SK-N-SH treated with all-trans-retinoic acid at 6 μM for 48 hours (cell line): ENCODE data around the gene IER3.
A peak's percentile ranks its signal among the peaks of the same experiment; 100 is the strongest.

ENCODE experiments used
- ATAC-seq: fragments of 200-7000 bp; cut with Tn5 transposase; 3 replicates; pipeline ENCODE4 v1.9.1; 2020; ENCODE audit warnings: mild to moderate bottlenecking, moderate library complexity
- ARNTL ChIP-seq: fragments of 450-650 bp; formaldehyde crosslinking; IDR thresholded peaks from 2 replicates; pipeline ENCODE4 v1.5.0; 2020; ENCODE audit warnings: low read depth, mild to moderate bottlenecking, moderate library complexity, borderline replicate concordance
- BACH2 ChIP-seq: fragments of 250-450 bp; sonication (Bioruptor Pico); IDR thresholded peaks from 2 replicates; pipeline ENCODE4 v1.9.0; 2021; ENCODE audit warnings: mild to moderate bottlenecking, borderline replicate concordance
- CREB5 ChIP-seq: fragments of 250-450 bp; sonication (Bioruptor Pico); IDR thresholded peaks from 2 replicates; pipeline ENCODE4 v1.5.1; 2020; ENCODE audit warnings: low read depth, mild to moderate bottlenecking, moderate library complexity
- CSDC2 ChIP-seq: fragments of 250-450 bp; sonication (Bioruptor Pico); IDR thresholded peaks from 2 replicates; pipeline ENCODE4 v1.5.0; 2020; ENCODE audit warnings: mild to moderate bottlenecking, moderate library complexity
- CSRNP3 ChIP-seq: fragments of 250-450 bp; sonication (Bioruptor Pico); IDR thresholded peaks from 2 replicates; pipeline ENCODE4 v1.5.1; 2021; ENCODE audit warnings: mild to moderate bottlenecking, moderate library complexity
- ESRRG ChIP-seq: fragments of 250-450 bp; sonication (Bioruptor Pico); IDR thresholded peaks from 2 replicates; pipeline ENCODE4 v1.6.1; 2021; ENCODE audit warnings: mild to moderate bottlenecking
- GLIS3 ChIP-seq: fragments of 250-450 bp; sonication (Bioruptor Pico); IDR thresholded peaks from 2 replicates; pipeline ENCODE4 v1.5.0; 2020; ENCODE audit warnings: mild to moderate bottlenecking, moderate library complexity
- ISL1 ChIP-seq: fragments of 250-450 bp; sonication (Bioruptor Pico); IDR thresholded peaks from 2 replicates; pipeline ENCODE4 v2.1.2; 2022; ENCODE audit warnings: mild to moderate bottlenecking, moderate library complexity
- OSR1 ChIP-seq: fragments of 250-450 bp; sonication (Bioruptor Pico); IDR thresholded peaks from 2 replicates; pipeline ENCODE4 v1.8.0; 2022; ENCODE audit warnings: moderate library complexity, mild to moderate bottlenecking, inconsistent platforms
- POU6F1 ChIP-seq: fragments of 250-450 bp; sonication (Bioruptor Pico); IDR thresholded peaks from 2 replicates; pipeline ENCODE4 v1.8.0; 2021; ENCODE audit warnings: low read depth, mild to moderate bottlenecking, moderate library complexity, borderline replicate concordance
- PPARA ChIP-seq: fragments of 250-450 bp; sonication (Bioruptor Pico); IDR thresholded peaks from 2 replicates; pipeline ENCODE4 v1.5.0; 2020; ENCODE audit warnings: mild to moderate bottlenecking, borderline replicate concordance
- RARB ChIP-seq: fragments of 250-450 bp; sonication (Bioruptor Pico); IDR thresholded peaks from 2 replicates; pipeline ENCODE4 v1.8.0; 2021; ENCODE audit warnings: mild to moderate bottlenecking, moderate library complexity
- SNAI2 ChIP-seq: fragments of 250-450 bp; sonication (Bioruptor Pico); IDR thresholded peaks from 2 replicates; pipeline ENCODE4 v1.5.0; 2020; ENCODE audit warnings: mild to moderate bottlenecking, moderate library complexity
- TCF4 ChIP-seq: fragments of 250-450 bp; sonication (Bioruptor Pico); IDR thresholded peaks from 2 replicates; pipeline ENCODE4 v1.8.0; 2021; ENCODE audit warnings: mild to moderate bottlenecking, moderate library complexity, borderline replicate concordance
- TOX ChIP-seq: fragments of 250-450 bp; sonication (Bioruptor Pico); IDR thresholded peaks from 2 replicates; pipeline ENCODE4 v1.8.0; 2021; ENCODE audit warnings: mild to moderate bottlenecking, moderate library complexity, borderline replicate concordance
- TSHZ2 ChIP-seq: fragments of 250-450 bp; sonication (Bioruptor Pico); IDR thresholded peaks from 2 replicates; pipeline ENCODE4 v1.5.0; 2020; ENCODE audit warnings: mild to moderate bottlenecking, moderate library complexity
- ZC3H10 ChIP-seq: fragments of 250-450 bp; sonication (Bioruptor Pico); IDR thresholded peaks from 2 replicates; pipeline ENCODE4 v1.5.1; 2021; ENCODE audit warnings: mild to moderate bottlenecking, moderate library complexity
- ZFP3 ChIP-seq: fragments of 250-450 bp; sonication (Bioruptor Pico); IDR thresholded peaks from 2 replicates; pipeline ENCODE4 v1.5.0; 2020; ENCODE audit warnings: mild to moderate bottlenecking, moderate library complexity
- ZFP30 ChIP-seq: fragments of 450-650 bp; formaldehyde crosslinking; IDR thresholded peaks from 2 replicates; pipeline ENCODE4 v1.5.0; 2022; ENCODE audit warnings: mild to moderate bottlenecking, moderate library complexity
- ZNF565 ChIP-seq: fragments of 450-650 bp; formaldehyde crosslinking; conservative IDR thresholded peaks from 2 replicates; pipeline ENCODE4 v1.5.0; 2020; ENCODE audit warnings: low read depth, mild to moderate bottlenecking, moderate library complexity
- ZNF70 ChIP-seq: fragments of 450-650 bp; formaldehyde crosslinking; IDR thresholded peaks from 2 replicates; pipeline ENCODE4 v1.5.0; 2020; ENCODE audit warnings: mild to moderate bottlenecking, moderate library complexity
- ZNF8 ChIP-seq: fragments of 450-650 bp; formaldehyde crosslinking; IDR thresholded peaks from 2 replicates; pipeline ENCODE4 v1.5.0; 2020; ENCODE audit warnings: mild to moderate bottlenecking, moderate library complexity

IER3 gene

GRCh38 chr6:30780642-30780920, 36.2 kb upstream of the IER3 start:
- ATAC-seq = no peak
- TF ChIP-seq TCF4 (CRISPR knock-in tag) (no peak), OSR1 (CRISPR knock-in tag) (no peak), ZFP30 (CRISPR knock-in tag) (no peak), ZFP3 (CRISPR knock-in tag) (0 out of 2 replicates have a peak, but pooled peaks have one; percentile 56), CSDC2 (CRISPR knock-in tag) (no peak)
- TF ChIP-seq, all 23 proteins: peak for 1

- ATAC-seq = no peak
- TF ChIP-seq TCF4 (CRISPR knock-in tag) = no peak
Observed at GRCh38 chr6:30779850-30780641, 35.7 kb upstream of the IER3 start.

- TF ChIP-seq BACH2 (no peak), RARB (CRISPR knock-in tag) (no peak), POU6F1 (no peak), SNAI2 (CRISPR knock-in tag) (no peak), GLIS3 (no peak), TSHZ2 (CRISPR knock-in tag) (no peak), ZNF8 (CRISPR knock-in tag) (no peak), ARNTL (no peak), ZFP3 (CRISPR knock-in tag) (no peak), ZNF70 (CRISPR knock-in tag) (no peak), OSR1 (CRISPR knock-in tag) (no peak), ZC3H10 (CRISPR knock-in tag) (no peak), ZNF565 (CRISPR knock-in tag) (no peak), CSRNP3 (no peak), ZFP30 (CRISPR knock-in tag) (no peak), ESRRG (CRISPR knock-in tag) (no peak), PPARA (CRISPR knock-in tag) (no peak)
- ATAC-seq = no peak
Observed at GRCh38 chr6:30778001-30778635, 33.8 kb upstream of the IER3 start.

- ATAC-seq = no peak
- no peak for TF ChIP-seq ISL1 (CRISPR knock-in tag)
- TF ChIP-seq ZNF8 (CRISPR knock-in tag) = no peak
- TF ChIP-seq CREB5 = no peak
- TF ChIP-seq TOX (CRISPR knock-in tag) = no peak
- no peak for TF ChIP-seq POU6F1
- no peak for TF ChIP-seq RARB (CRISPR knock-in tag)
- TF ChIP-seq PPARA (CRISPR knock-in tag) = no peak
- TF ChIP-seq, all 23 proteins: peak for 0
Observed at GRCh38 chr6:30777155-30777485, 32.8 kb upstream of the IER3 start.
